Neural cell (in vitro differentiated cells): ENCODE measurements around the gene GNG2. TPM values are rescaled to one million over a fixed set of nuclear protein-coding genes. Genes with fewer than 3 reads are reported as not detected.

Experiments
- H2AFZ ChIP-seq: fragments of 200-600, 300-800 bp; sonication (generic), shearing (Covaris generic); 2 replicates; pipeline ENCODE4 v1.6.0; 2014; ENCODE audit warnings: low read depth, mild to moderate bottlenecking, antibody characterized with exemption, low read length, moderate library complexity
- H3F3A ChIP-seq: fragments of 200-600 bp; shearing (Covaris generic); 2 replicates; pipeline ENCODE4 v1.6.1; 2016; ENCODE audit warnings: mild to moderate bottlenecking, moderate library complexity, mixed read lengths, antibody characterized with exemption, low read length; ENCODE audit not compliant: insufficient read depth, poor library complexity, severe bottlenecking
- H3K27ac ChIP-seq: fragments of 200-600, 300-800 bp; sonication (generic), shearing (Covaris generic); 2 replicates; pipeline ENCODE4 v1.5.1; 2014; ENCODE audit warnings: mild to moderate bottlenecking, low read length, moderate library complexity
- H3K27me3 ChIP-seq: fragments of 300-800, 200-600 bp; sonication (generic), shearing (Covaris generic); 2 replicates; pipeline ENCODE4 v1.6.0; 2014; ENCODE audit warnings: mild to moderate bottlenecking, low read depth, low read length, moderate library complexity; ENCODE audit not compliant: insufficient read depth
- H3K36me3 ChIP-seq: fragments of 300-800, 200-600 bp; sonication (generic), shearing (Covaris generic); 2 replicates; pipeline ENCODE4 v1.5.1; 2014; ENCODE audit warnings: mild to moderate bottlenecking, antibody characterized with exemption, low read length, moderate library complexity; ENCODE audit not compliant: insufficient read depth
- H3K4me2 ChIP-seq: fragments of 300-800, 200-600 bp; sonication (generic), shearing (Covaris generic); 2 replicates; pipeline ENCODE4 v1.6.0; 2014; ENCODE audit warnings: mild to moderate bottlenecking, low read length
- H3K4me3 ChIP-seq: fragments of 300-800, 200-600 bp; sonication (generic), shearing (Covaris generic); 2 replicates; pipeline ENCODE4 v1.5.1; 2014; ENCODE audit warnings: mild to moderate bottlenecking, low read length, moderate library complexity
- H3K79me2 ChIP-seq: fragments of 200-600 bp; shearing (Covaris generic); replicated peaks from 2 replicates; pipeline ENCODE4 v1.6.0; 2014; ENCODE audit warnings: mild to moderate bottlenecking, low read length, moderate library complexity; ENCODE audit not compliant: insufficient read depth
- H3K9ac ChIP-seq: fragments of 300-800, 200-600 bp; sonication (generic), shearing (Covaris generic); 2 replicates; pipeline ENCODE4 v1.6.1; 2016; ENCODE audit warnings: mild to moderate bottlenecking, low read length, mixed read lengths
- H3K9me2 ChIP-seq: fragments of 200-600 bp; shearing (Covaris generic); 2 replicates; pipeline ENCODE4 v1.6.1; 2016; ENCODE audit warnings: mild to moderate bottlenecking, low read length, mixed read lengths; ENCODE audit not compliant: insufficient read depth
- H3K9me3 ChIP-seq: fragments of 200-600, 300-800 bp; sonication (generic), shearing (Covaris generic); 2 replicates; pipeline ENCODE4 v1.6.1; 2016; ENCODE audit warnings: mild to moderate bottlenecking, mixed run types, low read length, moderate library complexity, mixed read lengths
- H4K20me1 ChIP-seq: fragments of 200-600 bp; shearing (Covaris generic); 2 replicates; pipeline ENCODE4 v1.6.1; 2016; ENCODE audit warnings: mild to moderate bottlenecking, mixed run types; ENCODE audit not compliant: insufficient read depth
- CTCF ChIP-seq: fragments of 450-650 bp; IDR thresholded peaks from 2 replicates; pipeline ENCODE4 v1.5.1; 2014; ENCODE audit warnings: antibody characterized with exemption, mild to moderate bottlenecking, moderate library complexity; ENCODE audit not compliant: poor library complexity, severe bottlenecking
- EP300 ChIP-seq: fragments of 450-650 bp; conservative IDR thresholded peaks from 2 replicates; pipeline ENCODE4 v1.6.1; 2014; ENCODE audit warnings: antibody characterized with exemption, mild to moderate bottlenecking, moderate library complexity; ENCODE audit not compliant: poor library complexity, severe bottlenecking
- EZH2 ChIP-seq: fragments of 200-600, 300-800 bp; shearing (Covaris generic), sonication (generic); IDR thresholded peaks from 2 replicates; pipeline ENCODE4 v1.6.1; 2014; ENCODE audit warnings: antibody characterized with exemption, low read length, borderline replicate concordance, mild to moderate bottlenecking; ENCODE audit not compliant: insufficient read depth, poor library complexity, severe bottlenecking
- MXI1 ChIP-seq: fragments of 450-650 bp; conservative IDR thresholded peaks from 2 replicates; pipeline ENCODE4 v1.6.1; 2014; ENCODE audit warnings: antibody characterized with exemption, mild to moderate bottlenecking; ENCODE audit not compliant: poor library complexity, severe bottlenecking
- POLR2AphosphoS5 ChIP-seq: IDR thresholded peaks from 2 replicates; pipeline ENCODE4 v1.6.1; 2012
- RAD21 ChIP-seq: fragments of 450-650 bp; conservative IDR thresholded peaks from 2 replicates; pipeline ENCODE4 v1.6.1; 2014; ENCODE audit warnings: antibody characterized with exemption, mild to moderate bottlenecking, moderate library complexity
- REST ChIP-seq: IDR thresholded peaks from 2 replicates; pipeline ENCODE4 v1.6.1; 2012; ENCODE audit warnings: borderline replicate concordance
- SMC3 ChIP-seq: fragments of 450-650 bp; conservative IDR thresholded peaks from 2 replicates; pipeline ENCODE4 v1.6.1; 2014; ENCODE audit warnings: antibody characterized with exemption, mild to moderate bottlenecking, moderate library complexity; ENCODE audit not compliant: poor library complexity
- TAF1 ChIP-seq: IDR thresholded peaks from 2 replicates; pipeline ENCODE4 v1.6.1; 2012; ENCODE audit warnings: low read depth
- polyA plus RNA-seq: library from polyadenylated mRNA; depleted of rRNA; stranded (reverse); fragments of >200 nt; gene quantifications from 2 replicates; pipeline ENCODE4 v1.2.3, GENCODE V29; 2014

Gene GNG2
- polyA plus RNA-seq, 1 donor from 2014 or later: 515 TPM

- H3K4me2 ChIP-seq: no peak overlapping the region
- H3K9ac ChIP-seq: no peak overlapping the region
- H3K36me3 ChIP-seq: no peaks in the 10 kb centered on the region
- H3K9me3 ChIP-seq: no peaks in the 10 kb centered on the region
- TF ChIP-seq POLR2AphosphoS5: no peak
- no peak for TF ChIP-seq TAF1
- no peak for TF ChIP-seq EZH2
- TF ChIP-seq MXI1: no peak
- no peak for TF ChIP-seq REST
- no peak for TF ChIP-seq SMC3
- no peak for TF ChIP-seq CTCF
- TF ChIP-seq EP300: no peak
- no peak for TF ChIP-seq RAD21
- no peaks in the 10 kb centered on the region for H3K27me3 ChIP-seq
- H3K4me3 ChIP-seq: no peak overlapping the region
- no peaks in the 10 kb centered on the region for H3K79me2 ChIP-seq
- no peaks in the 10 kb centered on the region for H3K9me2 ChIP-seq
- no peak overlapping the region for H2AFZ ChIP-seq
- no peaks in the 10 kb centered on the region for H4K20me1 ChIP-seq
- no peaks in the 10 kb centered on the region for H3F3A ChIP-seq
- H3K27ac ChIP-seq: no peak overlapping the region
Measured at GRCh38 chr14:51816031-51816430, 44.4 kb upstream of the GNG2 start.

GRCh38 chr14:51817326-51817725 is 43.1 kb upstream of the GNG2 start:
- Histone ChIP-seq H4K20me1 (no peaks in the 10 kb centered on the region), H3K9me3 (no peaks in the 10 kb centered on the region)

More at GRCh38 chr14:51817326-51817725, 43.1 kb upstream of the GNG2 start:
- H3K9me2 ChIP-seq: no peaks in the 10 kb centered on the region
- H3K36me3 ChIP-seq: no peaks in the 10 kb centered on the region
- no peaks in the 10 kb centered on the region for H3K27me3 ChIP-seq
- no peak overlapping the region for H2AFZ ChIP-seq
- H3F3A ChIP-seq: no peaks in the 10 kb centered on the region
- H3K27ac ChIP-seq: no peak overlapping the region
- TF ChIP-seq TAF1 (no peak), MXI1 (no peak), EP300 (no peak), RAD21 (no peak), POLR2AphosphoS5 (no peak), REST (no peak)
- H3K4me3 ChIP-seq: no peak overlapping the region
- no peaks in the 10 kb centered on the region for H3K79me2 ChIP-seq
- H3K4me2 ChIP-seq: no peak overlapping the region
- no peak overlapping the region for H3K9ac ChIP-seq
